Caco-2 (cell line): ENCODE measurements around the gene NPAS3. TPM values are rescaled to one million over a fixed set of nuclear protein-coding genes. Genes with fewer than 3 reads are reported as not detected.

Source experiments
- BruUV-seq: library from RNA; stranded (reverse); fragments of 400-500 nt; replicated peaks from 2 replicates; lab custom pipeline; 2021; lab: Mats Ljungman, UMichigan
- CTCF ChIA-PET: fragments of 300-600 bp; sonication (Branson Sonifier 250); formaldehyde crosslinking; loops from one replicate; lab custom pipeline; 2022; ENCODE audit warnings: antibody characterized with exemption; lab: Charles Lee
- POLR2A ChIA-PET: fragments of 300-600 bp; sonication (Branson Sonifier 250); formaldehyde crosslinking; loops from one replicate; lab custom pipeline; 2022; ENCODE audit warnings: antibody characterized with exemption; lab: Charles Lee
- DNase-seq, 2 experiments: peaks; one replicate each; pipeline versions ENCODE4 v3.0.0 to v3.0.0-alpha.2; 2020 to 2022
- H3K27me3 ChIP-seq: replicated peaks from 2 replicates; pipeline ENCODE4 v1.6.0; 2011; ENCODE audit warnings: low read length; ENCODE audit not compliant: control insufficient read depth, insufficient read depth
- H3K36me3 ChIP-seq: 2 replicates; pipeline ENCODE4 v1.5.1; 2011; ENCODE audit warnings: low read length; ENCODE audit not compliant: control insufficient read depth, insufficient read depth
- H3K4me1 ChIP-seq: fragments of 250-450 bp; sonication (Bioruptor Pico); 2 replicates; pipeline ENCODE4 v1.5.1; 2020; ENCODE audit warnings: mild to moderate bottlenecking
- H3K4me3 ChIP-seq: 2 replicates; pipeline ENCODE4 v1.5.1; 2011; ENCODE audit warnings: low read depth, mild to moderate bottlenecking, control low read depth, low read length
- H3K9me3 ChIP-seq: fragments of 250-450 bp; sonication (Bioruptor Pico); 2 replicates; pipeline ENCODE4 v1.5.1; 2020; ENCODE audit warnings: mild to moderate bottlenecking, moderate library complexity
- H3K27ac Mint-ChIP-seq: one replicate; pipeline ENCODE4 v1.8.0; 2022; ENCODE audit warnings: mixed read lengths; ENCODE audit not compliant: unreplicated experiment
- H3K27me3 Mint-ChIP-seq: one replicate; pipeline ENCODE4 v1.8.0; 2022; ENCODE audit warnings: mixed read lengths; ENCODE audit not compliant: insufficient read depth, unreplicated experiment
- H3K36me3 Mint-ChIP-seq: one replicate; pipeline ENCODE4 v1.8.0; 2022; ENCODE audit warnings: mild to moderate bottlenecking, mixed read lengths; ENCODE audit not compliant: insufficient read depth, unreplicated experiment
- H3K4me1 Mint-ChIP-seq: one replicate; pipeline ENCODE4 v1.8.0; 2022; ENCODE audit warnings: low read depth, mixed read lengths; ENCODE audit not compliant: unreplicated experiment
- H3K4me3 Mint-ChIP-seq: one replicate; pipeline ENCODE4 v1.8.0; 2022; ENCODE audit warnings: mild to moderate bottlenecking, moderate library complexity, mixed read lengths; ENCODE audit not compliant: unreplicated experiment
- H3K9me3 Mint-ChIP-seq: one replicate; pipeline ENCODE4 v1.8.0; 2022; ENCODE audit warnings: mixed read lengths; ENCODE audit not compliant: unreplicated experiment
- CTCF ChIP-seq, 2 experiments: fragments of 200-600 bp in 1 of 2; IDR thresholded peaks; 1 replicate in 1 of 2; 2 replicates in 1 of 2; pipeline versions ENCODE4 v1.5.1 to v1.8.0; 2011 to 2022; ENCODE audit warnings: antibody characterized with exemption in 1 of 2, control low read depth in 1 of 2, inconsistent platforms in 1 of 2, low read depth in 1 of 2, low read length in 1 of 2, mild to moderate bottlenecking in 1 of 2, moderate library complexity in 1 of 2; ENCODE audit not compliant: insufficient read depth in 1 of 2, severe bottlenecking in 1 of 2, unreplicated experiment in 1 of 2
- intact Hi-C: fragments of 100-400 bp; cut with micrococcal nuclease; formaldehyde crosslinking; loops from one replicate; pipeline ENCODE4 v1.10.0; 2022; ENCODE audit not compliant: unreplicated experiment
- total RNA-seq: library from RNA; stranded (reverse); gene quantifications from 2 replicates; pipeline ENCODE4 v1.2.3, GENCODE V29; 2022

The NPAS3 gene
- total RNA-seq, 1 experiment from 2014 or later: not detected

GRCh38 chr14:33186656-33187055 is 248.0 kb downstream of the NPAS3 start:
- POLR2A ChIA-PET: no interaction called here
- Histone ChIP-seq H3K4me1 (no peaks in the 10 kb centered on the region), H3K9me3 (no peaks in the 10 kb centered on the region), H3K4me3 (no peak overlapping the region), H3K27me3 (no peaks in the 10 kb centered on the region), H3K36me3 (no peaks in the 10 kb centered on the region)
- Mint-ChIP-seq H3K4me3 (no peak overlapping the region), H3K4me1 (no peaks in the 10 kb centered on the region), H3K27me3 (peaks cover 4% of the 10 kb centered on the region), H3K9me3 (no peaks in the 10 kb centered on the region), H3K27ac (no peak overlapping the region), H3K36me3 (no peaks in the 10 kb centered on the region)
- BruUV-seq: no TSS peak
- DNase-seq: no peak
- intact Hi-C loops: no loop called here
- TF ChIP-seq CTCF (IDR thresholded peaks at IDR 0.05; ENCODE audit: insufficient read depth in 1 of 2, low read depth in 1 of 2, low read length in 1 of 2, severe bottlenecking in 1 of 2, unreplicated experiment in 1 of 2): no peak
- CTCF ChIA-PET: no interaction called here

- Histone ChIP-seq H3K9me3 (no peaks in the 10 kb centered on the region), H3K36me3 (no peaks in the 10 kb centered on the region), H3K4me3 (no peak overlapping the region), H3K27me3 (no peaks in the 10 kb centered on the region), H3K4me1 (no peaks in the 10 kb centered on the region)
- no peak for DNase-seq
- intact Hi-C loops: no loop called here
- no peak overlapping the region for H3K4me3 Mint-ChIP-seq
- no TSS peak for BruUV-seq
- H3K9me3 Mint-ChIP-seq: no peaks in the 10 kb centered on the region
- H3K4me1 Mint-ChIP-seq: no peaks in the 10 kb centered on the region
- CTCF ChIA-PET: no interaction called here
- H3K36me3 Mint-ChIP-seq: no peaks in the 10 kb centered on the region
- no peak overlapping the region for H3K27ac Mint-ChIP-seq
- no peak for TF ChIP-seq CTCF (IDR thresholded peaks at IDR 0.05; ENCODE audit: insufficient read depth in 1 of 2, low read depth in 1 of 2, low read length in 1 of 2, severe bottlenecking in 1 of 2, unreplicated experiment in 1 of 2)
- peaks cover 7% of the 10 kb centered on the region for H3K27me3 Mint-ChIP-seq
- POLR2A ChIA-PET: no interaction called here
These were observed 250.2 kb downstream of the NPAS3 start for GRCh38 chr14:33188880-33189279.

- Mint-ChIP-seq H3K9me3 (no peaks in the 10 kb centered on the region), H3K27me3 (peaks cover 10% of the 10 kb centered on the region), H3K27ac (no peak overlapping the region), H3K36me3 (no peaks in the 10 kb centered on the region), H3K4me3 (no peak overlapping the region), H3K4me1 (no peaks in the 10 kb centered on the region)
- intact Hi-C loops: no loop called here
- Histone ChIP-seq H3K27me3 (no peaks in the 10 kb centered on the region), H3K36me3 (no peaks in the 10 kb centered on the region), H3K9me3 (no peaks in the 10 kb centered on the region), H3K4me3 (no peak overlapping the region), H3K4me1 (no peaks in the 10 kb centered on the region)
- ChIA-PET CTCF (no interaction called here), POLR2A (no interaction called here)
- no TSS peak for BruUV-seq
- TF ChIP-seq CTCF (IDR thresholded peaks at IDR 0.05; ENCODE audit: insufficient read depth in 1 of 2, low read depth in 1 of 2, low read length in 1 of 2, severe bottlenecking in 1 of 2, unreplicated experiment in 1 of 2): no peak
- no peak for DNase-seq
These were observed 253.2 kb downstream of the NPAS3 start for GRCh38 chr14:33191855-33192254.
